Measurements from ENCODE around the gene ZNF750.

Gene ZNF750

DNA sequence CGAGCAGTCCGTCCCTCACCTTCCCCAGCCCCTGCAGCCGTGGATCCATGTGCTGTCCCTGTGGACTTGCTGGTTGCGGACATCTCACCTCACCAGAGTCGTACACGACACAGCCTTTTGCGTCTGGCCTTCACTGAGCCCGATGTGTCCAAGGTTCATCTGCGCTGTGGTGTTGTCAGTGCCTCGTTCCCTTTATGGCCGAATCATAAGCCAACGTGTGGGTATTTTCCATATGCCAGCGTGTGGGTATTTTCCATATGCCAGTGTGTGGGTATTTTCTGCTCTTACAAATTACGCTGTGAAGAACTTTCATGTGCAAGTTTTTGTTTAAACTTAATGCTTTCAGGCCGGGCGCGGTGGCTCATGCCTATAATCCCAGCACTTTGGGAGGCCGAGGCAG, 56.3 kb downstream of the ZNF750 start:
- TF ChIP-seq, protein P1, sequence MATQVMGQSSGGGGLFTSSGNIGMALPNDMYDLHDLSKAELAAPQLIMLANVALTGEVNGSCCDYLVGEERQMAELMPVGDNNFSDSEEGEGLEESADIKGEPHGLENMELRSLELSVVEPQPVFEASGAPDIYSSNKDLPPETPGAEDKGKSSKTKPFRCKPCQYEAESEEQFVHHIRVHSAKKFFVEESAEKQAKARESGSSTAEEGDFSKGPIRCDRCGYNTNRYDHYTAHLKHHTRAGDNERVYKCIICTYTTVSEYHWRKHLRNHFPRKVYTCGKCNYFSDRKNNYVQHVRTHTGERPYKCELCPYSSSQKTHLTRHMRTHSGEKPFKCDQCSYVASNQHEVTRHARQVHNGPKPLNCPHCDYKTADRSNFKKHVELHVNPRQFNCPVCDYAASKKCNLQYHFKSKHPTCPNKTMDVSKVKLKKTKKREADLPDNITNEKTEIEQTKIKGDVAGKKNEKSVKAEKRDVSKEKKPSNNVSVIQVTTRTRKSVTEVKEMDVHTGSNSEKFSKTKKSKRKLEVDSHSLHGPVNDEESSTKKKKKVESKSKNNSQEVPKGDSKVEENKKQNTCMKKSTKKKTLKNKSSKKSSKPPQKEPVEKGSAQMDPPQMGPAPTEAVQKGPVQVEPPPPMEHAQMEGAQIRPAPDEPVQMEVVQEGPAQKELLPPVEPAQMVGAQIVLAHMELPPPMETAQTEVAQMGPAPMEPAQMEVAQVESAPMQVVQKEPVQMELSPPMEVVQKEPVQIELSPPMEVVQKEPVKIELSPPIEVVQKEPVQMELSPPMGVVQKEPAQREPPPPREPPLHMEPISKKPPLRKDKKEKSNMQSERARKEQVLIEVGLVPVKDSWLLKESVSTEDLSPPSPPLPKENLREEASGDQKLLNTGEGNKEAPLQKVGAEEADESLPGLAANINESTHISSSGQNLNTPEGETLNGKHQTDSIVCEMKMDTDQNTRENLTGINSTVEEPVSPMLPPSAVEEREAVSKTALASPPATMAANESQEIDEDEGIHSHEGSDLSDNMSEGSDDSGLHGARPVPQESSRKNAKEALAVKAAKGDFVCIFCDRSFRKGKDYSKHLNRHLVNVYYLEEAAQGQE (IDR thresholded peaks at IDR 0.05; ENCODE audit: insufficient replicate concordance, low read depth), result no peak
- TF ChIP-seq GABPA (IDR thresholded peaks at IDR 0.05; ENCODE audit: low read depth), result no peak
- no peak for TF ChIP-seq SPI1 (IDR thresholded peaks at IDR 0.05; ENCODE audit: borderline replicate concordance, low read depth)
- TF ChIP-seq, protein P2, sequence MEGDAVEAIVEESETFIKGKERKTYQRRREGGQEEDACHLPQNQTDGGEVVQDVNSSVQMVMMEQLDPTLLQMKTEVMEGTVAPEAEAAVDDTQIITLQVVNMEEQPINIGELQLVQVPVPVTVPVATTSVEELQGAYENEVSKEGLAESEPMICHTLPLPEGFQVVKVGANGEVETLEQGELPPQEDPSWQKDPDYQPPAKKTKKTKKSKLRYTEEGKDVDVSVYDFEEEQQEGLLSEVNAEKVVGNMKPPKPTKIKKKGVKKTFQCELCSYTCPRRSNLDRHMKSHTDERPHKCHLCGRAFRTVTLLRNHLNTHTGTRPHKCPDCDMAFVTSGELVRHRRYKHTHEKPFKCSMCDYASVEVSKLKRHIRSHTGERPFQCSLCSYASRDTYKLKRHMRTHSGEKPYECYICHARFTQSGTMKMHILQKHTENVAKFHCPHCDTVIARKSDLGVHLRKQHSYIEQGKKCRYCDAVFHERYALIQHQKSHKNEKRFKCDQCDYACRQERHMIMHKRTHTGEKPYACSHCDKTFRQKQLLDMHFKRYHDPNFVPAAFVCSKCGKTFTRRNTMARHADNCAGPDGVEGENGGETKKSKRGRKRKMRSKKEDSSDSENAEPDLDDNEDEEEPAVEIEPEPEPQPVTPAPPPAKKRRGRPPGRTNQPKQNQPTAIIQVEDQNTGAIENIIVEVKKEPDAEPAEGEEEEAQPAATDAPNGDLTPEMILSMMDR (IDR thresholded peaks at IDR 0.05; ENCODE audit: insufficient read depth, low read length), result no peak
- DNase-seq (ENCODE audit: low read depth in 1 of 2, low spot score in 1 of 2), result no peak
- H3K27me3 ChIP-seq (ENCODE audit: insufficient read depth, poor library complexity, severe bottlenecking), result no peaks in the 10 kb centered on the region
- no peak overlapping the region for H3K27ac ChIP-seq (replicated peaks)
- no peak overlapping the region for H3K4me3 ChIP-seq (replicated peaks; ENCODE audit: insufficient read depth, low read length)

DNA sequence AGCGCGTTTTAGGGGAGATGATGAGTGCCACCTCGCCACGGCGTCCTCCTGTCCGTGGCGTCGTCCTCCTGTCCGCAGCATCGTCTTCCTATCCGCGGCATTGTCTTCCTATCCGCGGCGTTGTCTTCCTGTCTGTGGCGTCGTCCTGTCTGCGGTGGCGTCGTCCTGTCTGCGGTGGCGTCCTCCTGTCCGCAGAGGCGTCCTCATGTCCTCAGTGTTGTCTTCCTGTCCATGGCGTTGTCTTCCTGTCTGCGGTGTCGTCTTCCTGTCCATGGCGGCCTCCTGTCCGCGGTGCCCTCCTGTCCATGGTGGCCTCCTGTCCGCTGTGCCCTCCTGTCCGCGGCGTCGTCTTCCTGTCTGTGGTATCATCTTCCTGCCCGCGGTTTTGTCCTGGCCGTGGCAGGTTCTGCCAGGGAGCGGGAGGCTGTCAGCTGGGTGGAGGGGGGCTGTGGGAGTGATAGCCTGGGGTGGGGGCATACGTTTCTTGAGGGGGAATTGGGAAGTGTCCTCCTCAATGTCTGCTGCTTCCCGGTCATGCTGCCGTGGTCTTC, 57.1 kb downstream of the ZNF750 start:
- DNase-seq (ENCODE audit: low read depth in 1 of 2, low spot score in 1 of 2), result no peak
- Histone ChIP-seq H3K27ac (replicated peaks) (no peak overlapping the region), H3K4me3 (replicated peaks; ENCODE audit: insufficient read depth, low read length) (no peak overlapping the region), H3K27me3 (ENCODE audit: insufficient read depth, poor library complexity, severe bottlenecking) (no peaks in the 10 kb centered on the region)
- TF ChIP-seq, protein P2 (IDR thresholded peaks at IDR 0.05; ENCODE audit: insufficient read depth, low read length), result no peak

DNA sequence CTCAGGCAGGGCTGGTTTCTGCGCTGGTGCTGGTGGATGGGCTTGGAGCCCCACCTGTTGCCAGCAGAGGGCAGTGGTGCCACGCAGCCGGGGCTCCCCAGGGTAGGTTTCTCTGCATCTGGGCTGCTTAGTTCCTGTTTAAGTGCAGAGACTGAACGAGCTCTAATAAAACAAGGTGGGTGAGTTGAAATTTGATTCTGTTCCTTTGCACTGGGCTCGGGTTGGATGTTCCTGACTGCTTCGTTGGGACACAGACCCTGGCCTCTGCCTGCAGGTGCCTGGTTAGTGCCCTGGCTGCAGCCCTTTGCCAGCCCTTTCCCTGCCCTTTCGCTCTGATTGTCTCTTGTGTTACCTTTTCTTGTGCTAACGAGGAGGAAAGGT, 57.9 kb downstream of the ZNF750 start:
- peak; percentile 53 to 85 for DNase-seq (ENCODE audit: low read depth in 1 of 2, low spot score in 1 of 2)
- no peak overlapping the region for H3K27ac ChIP-seq (replicated peaks)
- no peak overlapping the region for H3K4me3 ChIP-seq (replicated peaks; ENCODE audit: insufficient read depth, low read length)
- TF ChIP-seq POLR2AphosphoS5 (IDR thresholded peaks at IDR 0.05; ENCODE audit: low read depth) (no peak), SPI1 (IDR thresholded peaks at IDR 0.05; ENCODE audit: borderline replicate concordance, low read depth) (no peak)
- TF ChIP-seq, protein P1 (IDR thresholded peaks at IDR 0.05; ENCODE audit: insufficient replicate concordance, low read depth), result no peak
- TF ChIP-seq, protein P2 (IDR thresholded peaks at IDR 0.05; ENCODE audit: insufficient read depth, low read length), result peak; percentile 87
- H3K27me3 ChIP-seq (ENCODE audit: insufficient read depth, poor library complexity, severe bottlenecking), result no peaks in the 10 kb centered on the region

Data from HL-60 (cell line).